ENCODE measurements around the gene HMCES.
A peak's percentile ranks its signal among the peaks of the same experiment; 100 is the strongest.
"Not testable (repeated sequence)": the region's sequence is repeated elsewhere in the genome, so short reads cannot be mapped to it uniquely, and the experiment has no call there.

The HMCES gene

DNA sequence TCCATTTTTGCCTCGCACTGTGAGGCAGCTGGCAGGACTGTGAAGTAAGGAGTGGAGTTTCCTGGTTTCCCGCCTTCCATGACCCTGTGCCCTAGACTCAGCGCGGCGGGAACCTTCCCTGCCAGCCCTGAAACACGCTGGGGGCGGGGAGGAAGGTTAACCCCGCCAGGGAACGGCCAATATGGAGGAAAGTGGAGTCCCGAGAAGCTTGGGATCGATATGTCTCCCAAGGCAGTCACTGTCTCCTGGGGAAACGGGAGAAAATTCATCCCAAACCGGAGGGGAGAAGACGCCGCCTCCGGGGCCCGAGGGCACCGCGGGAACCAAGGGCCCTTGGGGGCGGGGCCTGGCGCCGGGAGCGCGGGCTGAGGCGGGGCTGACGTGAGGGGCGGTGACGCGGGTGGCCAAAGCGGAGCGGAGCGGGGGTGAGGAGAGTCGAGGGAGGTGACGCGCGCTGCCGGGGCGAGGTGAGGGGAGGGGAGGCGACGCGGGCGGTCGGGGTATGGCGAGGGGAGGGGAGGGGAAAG is at the start of gene HMCES:
Gene HMCES, plus strand, starts transcription at position 432 of the 527 bp plus-strand sequence. CDS start 863 bp downstream, outside the sequence.
- H3K4me3 ChIP-seq (ENCODE audit: low read depth, low read length), result peak within 1 kb of the TSS; percentile 54

- H3K4me3 ChIP-seq (ENCODE audit: low read depth, low read length), result no peak overlapping the region
These were observed 49.6 kb upstream of the HMCES start for GRCh38 chr3:129228891-129229585.

DNA sequence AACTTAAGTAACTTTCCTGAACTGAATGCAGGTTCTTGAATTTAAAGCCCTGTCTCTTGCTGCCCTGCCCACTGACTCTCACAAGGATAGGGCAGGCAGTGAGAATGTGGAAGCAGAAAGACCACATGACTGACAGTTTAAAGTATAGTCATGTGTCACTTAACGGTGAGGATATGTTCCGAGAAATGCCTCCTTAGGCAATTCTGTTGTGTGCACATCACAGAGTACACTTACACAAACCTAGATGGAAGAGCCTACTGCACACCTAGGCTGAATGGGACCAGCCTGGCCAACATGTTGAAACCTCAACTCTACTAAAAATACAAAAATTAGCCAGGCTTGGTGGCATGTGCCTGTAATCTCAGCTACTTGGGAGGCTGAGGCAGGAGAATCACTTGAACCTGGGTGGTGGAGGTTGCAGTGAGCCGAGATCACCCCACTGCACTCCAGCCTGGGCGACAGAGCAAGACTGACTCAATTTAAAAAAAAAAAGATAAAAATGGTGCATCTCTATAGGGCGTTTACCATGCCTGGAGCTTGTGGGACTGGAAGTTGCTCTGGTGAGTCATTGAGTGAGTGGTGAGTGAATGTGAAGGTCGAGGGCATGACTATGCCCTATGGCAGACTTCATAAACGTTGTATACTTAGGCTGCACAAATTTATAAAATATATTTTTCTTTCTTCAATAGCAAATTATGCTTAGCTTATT is 48.2 kb upstream of the HMCES start:
- no peak overlapping the region for H3K4me3 ChIP-seq (ENCODE audit: low read depth, low read length)

GRCh38 chr3:129231331-129232119 is 47.1 kb upstream of the HMCES start:
- H3K4me3 ChIP-seq (ENCODE audit: low read depth, low read length), result no peak overlapping the region

GRCh38 chr3:129233538-129233937 is 45.1 kb upstream of the HMCES start:
- no peak overlapping the region for H3K4me3 ChIP-seq (ENCODE audit: low read depth, low read length)

GRCh38 chr3:129234441-129234840 is 44.2 kb upstream of the HMCES start:
- no peak overlapping the region for H3K4me3 ChIP-seq (ENCODE audit: low read depth, low read length)

DNA sequence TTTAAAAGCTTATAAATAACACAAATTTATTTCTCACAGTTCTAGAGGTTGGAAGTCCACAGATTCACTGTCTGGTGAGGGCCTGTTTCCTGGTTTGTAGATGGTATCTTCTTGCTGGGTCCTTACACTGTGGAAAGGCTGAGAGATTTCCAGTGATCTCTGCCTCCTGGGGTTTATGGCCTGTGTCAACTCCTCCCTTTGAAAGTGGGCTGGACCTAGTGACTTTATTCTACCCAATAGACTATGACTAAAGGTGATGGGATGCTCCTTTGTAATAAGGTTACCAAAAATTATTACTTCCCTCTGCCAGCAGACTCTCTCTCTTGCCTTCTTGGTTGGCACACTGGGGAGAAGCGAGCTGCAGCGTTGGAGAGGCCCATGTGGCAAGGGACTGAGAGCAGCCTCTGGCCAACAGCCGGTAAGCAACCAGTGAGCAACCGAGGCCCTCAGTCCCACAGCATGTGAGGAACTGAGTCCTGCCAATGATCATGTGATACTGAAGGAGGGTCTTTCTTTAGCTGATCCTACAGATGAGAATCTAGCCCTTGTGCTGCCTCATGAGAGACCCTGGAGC is 43.2 kb upstream of the HMCES start:
- H3K4me3 ChIP-seq (ENCODE audit: low read depth, low read length), result no peak overlapping the region

GRCh38 chr3:129238945-129239705 is 39.5 kb upstream of the HMCES start:
- H3K4me3 ChIP-seq (ENCODE audit: low read depth, low read length), result no peak overlapping the region

- H3K4me3 ChIP-seq (ENCODE audit: low read depth, low read length), result no peak overlapping the region
These were observed 38.7 kb upstream of the HMCES start for GRCh38 chr3:129239991-129240390.

DNA sequence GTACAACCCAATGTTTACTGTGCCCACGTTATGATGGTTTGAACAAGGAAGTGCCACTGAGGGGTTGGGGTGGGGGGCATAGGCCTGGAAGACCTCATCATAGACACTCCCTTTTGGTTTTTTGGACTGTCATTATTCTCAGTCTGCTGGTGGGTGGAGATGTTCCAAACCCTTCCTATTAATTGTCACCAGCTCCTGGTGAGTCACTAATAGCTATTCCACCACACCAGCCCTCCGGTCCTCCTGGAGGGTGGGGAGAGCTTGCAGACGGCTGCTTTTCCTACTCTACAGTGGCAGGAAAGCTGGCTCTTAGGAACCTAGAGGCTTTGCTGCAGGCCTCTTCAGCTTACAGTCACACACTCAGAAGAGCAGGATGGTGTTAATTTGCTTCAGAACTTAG is 38.2 kb upstream of the HMCES start:
- H3K4me3 ChIP-seq (ENCODE audit: low read depth, low read length), result no peak overlapping the region

GRCh38 chr3:129245141-129245540 is 33.5 kb upstream of the HMCES start:
- no peak overlapping the region for H3K4me3 ChIP-seq (ENCODE audit: low read depth, low read length)

- not testable (repeated sequence) for H3K4me3 ChIP-seq (ENCODE audit: low read depth, low read length)
These were observed 32.9 kb upstream of the HMCES start for GRCh38 chr3:129245641-129246306.

DNA sequence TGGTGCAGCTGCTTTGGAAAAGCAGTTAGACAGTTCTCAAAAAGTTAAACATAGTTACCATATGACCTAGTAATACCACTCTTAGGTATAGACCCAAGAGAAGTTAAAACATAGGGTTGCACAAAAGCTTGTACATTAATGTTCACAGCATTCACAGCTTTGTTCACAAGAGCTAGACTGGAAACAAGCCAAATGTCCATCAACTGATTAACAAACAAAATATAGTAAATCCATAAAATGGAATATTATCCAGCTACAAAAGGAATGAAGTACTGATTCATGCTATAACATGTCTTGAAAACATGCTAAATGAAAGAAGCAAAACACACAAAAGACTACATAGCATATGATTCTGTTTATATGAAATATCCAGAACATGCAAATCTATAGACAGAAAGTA is 32.0 kb upstream of the HMCES start:
- H3K4me3 ChIP-seq (ENCODE audit: low read depth, low read length), result no peak overlapping the region

DNA sequence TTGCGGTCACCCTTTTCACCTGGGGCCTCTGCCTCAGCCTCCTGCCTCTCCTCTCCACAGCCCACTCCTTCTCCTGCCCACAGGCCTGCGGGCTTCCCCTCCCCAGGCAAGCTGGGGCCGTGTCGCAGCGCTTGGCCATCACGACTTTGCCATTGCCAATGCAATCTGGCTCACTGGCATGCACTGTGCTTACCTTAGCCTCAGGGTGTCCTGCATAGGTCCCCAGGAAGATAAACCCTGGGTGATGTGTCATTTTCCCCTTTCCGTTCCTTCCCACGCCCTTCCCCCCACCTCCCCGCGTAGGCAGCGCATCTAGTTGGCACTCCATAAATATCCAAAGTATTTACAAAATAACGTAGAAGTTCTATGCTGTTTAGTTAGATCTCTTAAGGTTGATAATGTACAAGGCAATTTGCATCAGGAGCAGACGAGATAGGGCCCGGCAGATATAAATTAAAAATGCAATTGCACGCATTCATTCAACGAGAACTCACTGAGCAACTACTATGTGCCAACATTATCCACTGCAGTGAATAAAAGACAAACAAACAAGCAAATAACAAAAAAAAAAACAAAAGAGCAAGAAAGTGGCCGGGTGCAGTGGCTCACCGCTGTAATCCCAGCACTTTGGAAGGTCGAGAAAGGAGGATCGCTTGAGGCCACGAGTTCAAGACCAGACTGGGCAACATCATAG is 30.2 kb upstream of the HMCES start:
- peak overlapping the region; percentile 91 for H3K4me3 ChIP-seq (ENCODE audit: low read depth, low read length)

GRCh38 chr3:129249284-129250065 is 29.2 kb upstream of the HMCES start, which contains the start of gene COPG1:
COPG1 (plus strand) TSS chr3:129249606; CDS start chr3:129249710, 104 bp downstream.
- peak within 1 kb of the TSS; percentile 91 for H3K4me3 ChIP-seq (ENCODE audit: low read depth, low read length)

DNA sequence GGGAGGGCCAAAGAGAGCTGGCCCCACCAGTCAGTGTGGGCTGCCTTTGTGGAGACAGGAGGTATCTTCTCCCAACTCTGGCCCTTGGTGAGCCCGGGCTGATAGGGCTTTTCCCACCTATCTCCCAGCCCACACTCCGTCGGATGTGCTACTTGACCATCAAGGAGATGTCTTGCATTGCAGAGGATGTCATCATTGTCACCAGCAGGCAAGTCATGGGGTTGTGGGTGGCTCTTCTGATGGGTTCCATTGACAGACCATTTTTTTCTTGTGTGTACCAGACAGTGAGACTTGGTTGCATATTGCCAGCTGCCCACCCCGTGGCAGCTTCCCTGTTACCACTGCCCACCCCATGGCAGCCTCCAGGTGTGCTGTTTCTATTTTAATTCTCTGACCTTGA is 25.9 kb upstream of the HMCES start:
- no peak overlapping the region for H3K4me3 ChIP-seq (ENCODE audit: low read depth, low read length)

- no peak overlapping the region for H3K4me3 ChIP-seq (ENCODE audit: low read depth, low read length)
These were observed 24.0 kb upstream of the HMCES start for GRCh38 chr3:129254536-129255230.

DNA sequence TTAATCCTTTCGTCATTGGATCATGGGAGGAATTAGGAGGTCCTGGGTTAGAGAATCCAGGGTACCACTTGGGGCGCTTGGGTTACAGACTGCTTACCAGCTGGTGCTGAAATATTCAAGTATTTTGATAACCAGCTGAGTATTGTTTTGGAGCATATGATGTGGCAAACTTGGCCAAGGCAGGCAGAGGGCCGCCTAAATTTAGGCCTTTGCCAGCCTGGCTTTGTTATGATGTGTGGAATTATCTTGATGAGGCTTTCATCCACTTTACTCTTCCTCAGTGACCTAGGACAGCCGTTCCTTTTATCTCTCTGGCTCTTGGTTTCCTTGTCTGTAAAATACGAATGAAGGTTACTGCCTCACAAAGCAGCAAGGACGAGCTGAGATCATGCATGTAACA is 22.4 kb upstream of the HMCES start:
- no peak overlapping the region for H3K4me3 ChIP-seq (ENCODE audit: low read depth, low read length)

Data from iPS-11a (cell line).